GM03348 (cell line): ENCODE results near the gene NOL4L.
A peak's percentile ranks its signal among the peaks of the same experiment; 100 is the strongest.
"Not testable (repeated sequence)": the region's sequence is repeated elsewhere in the genome, so short reads cannot be mapped to it uniquely, and the experiment has no call there.

Source experiments
- DNase-seq: peaks from one replicate; pipeline ENCODE4 v3.0.0; 2012; ENCODE audit warnings: low spot score

NOL4L gene

GRCh38 chr20:32470025-32470861 lies 114.9 kb downstream of the NOL4L start:
- peak; percentile 46 for DNase-seq

- no peak for DNase-seq
These were observed 116.3 kb downstream of the NOL4L start for GRCh38 chr20:32468860-32469259.

- no peak for DNase-seq
These were observed 116.9 kb downstream of the NOL4L start for GRCh38 chr20:32468313-32468640.

GRCh38 chr20:32467506-32468312 lies 117.4 kb downstream of the NOL4L start:
- DNase-seq, result no peak

- DNase-seq, result no peak
These were observed 118.2 kb downstream of the NOL4L start for GRCh38 chr20:32466739-32467505.

- DNase-seq, result not testable (repeated sequence)
These were observed 119.0 kb downstream of the NOL4L start for GRCh38 chr20:32465901-32466675.

- DNase-seq, result no peak
These were observed 119.8 kb downstream of the NOL4L start for GRCh38 chr20:32465092-32465900.

GRCh38 chr20:32464401-32465091 lies 120.6 kb downstream of the NOL4L start:
- no peak for DNase-seq

- DNase-seq, result no peak
These were observed 121.3 kb downstream of the NOL4L start for GRCh38 chr20:32463642-32464400.

- DNase-seq, result no peak
These were observed 122.1 kb downstream of the NOL4L start for GRCh38 chr20:32462900-32463641.

GRCh38 chr20:32461836-32462600 lies 123.1 kb downstream of the NOL4L start:
- DNase-seq, result no peak

- no peak for DNase-seq
These were observed 124.3 kb downstream of the NOL4L start for GRCh38 chr20:32460683-32461320.

GRCh38 chr20:32460231-32460630 lies 124.9 kb downstream of the NOL4L start:
- no peak for DNase-seq

GRCh38 chr20:32458837-32459220 lies 126.3 kb downstream of the NOL4L start:
- no peak for DNase-seq

- DNase-seq, result no peak
These were observed 126.9 kb downstream of the NOL4L start for GRCh38 chr20:32458061-32458836.

GRCh38 chr20:32457479-32457986 lies 127.6 kb downstream of the NOL4L start:
- peak; percentile 96 for DNase-seq
